ENCODE results near the gene ATP10A.
A peak's percentile ranks its signal among the peaks of the same experiment; 100 is the strongest.

ATP10A gene

GRCh38 chr15:25863111-25863967 lies at the start of gene ATP10A:
Gene ATP10A, minus strand, starts transcription at chr15:25863327. Its CDS starts 231 bp downstream, at chr15:25863096.
- Histone ChIP-seq H3K27me3 (ENCODE audit: control insufficient read depth, insufficient read depth, low read length) (no peaks in the 10 kb centered on the region), H3K4me2 (ENCODE audit: low read length) (peak within 1 kb of the TSS; percentile 90), H3K4me3 (ENCODE audit: low read depth, low read length) (peak within 1 kb of the TSS; percentile 67), H2AFZ (peak within 1 kb of the TSS; percentile 76), H3K79me2 (peaks cover 10% of the 10 kb centered on the region), H3K9ac (peak within 1 kb of the TSS; percentile 37), H3K27ac (peak within 1 kb of the TSS; percentile 76), H3K9me3 (ENCODE audit: control insufficient read depth, low read length) (no peaks in the 10 kb centered on the region), H3K36me3 (ENCODE audit: control insufficient read depth, insufficient read depth, low read length) (no peaks in the 10 kb centered on the region), H3K4me1 (no peaks in the 10 kb centered on the region)
- TF ChIP-seq CTCF (IDR thresholded peaks at IDR 0.05), result no peak

- no peak for TF ChIP-seq CTCF (IDR thresholded peaks at IDR 0.05)
- no peaks in the 10 kb centered on the region for H3K79me2 ChIP-seq
- H3K27me3 ChIP-seq (ENCODE audit: control insufficient read depth, insufficient read depth, low read length), result no peaks in the 10 kb centered on the region
Observed at GRCh38 chr15:25912035-25912434, 48.9 kb upstream of the ATP10A start.

GRCh38 chr15:25910832-25911231 lies 47.7 kb upstream of the ATP10A start:
- H3K9ac ChIP-seq, result no peak overlapping the region
- no peak overlapping the region for H2AFZ ChIP-seq
- H3K9me3 ChIP-seq (ENCODE audit: control insufficient read depth, low read length), result no peaks in the 10 kb centered on the region
- H3K79me2 ChIP-seq, result no peaks in the 10 kb centered on the region
- no peak for TF ChIP-seq CTCF (IDR thresholded peaks at IDR 0.05)
- peak overlapping the region; percentile 80 for H3K27ac ChIP-seq
- H3K4me3 ChIP-seq (ENCODE audit: low read depth, low read length), result peak overlapping the region; percentile 42
- peak overlapping the region; percentile 53 for H3K4me2 ChIP-seq (ENCODE audit: low read length)
- no peaks in the 10 kb centered on the region for H3K36me3 ChIP-seq (ENCODE audit: control insufficient read depth, insufficient read depth, low read length)
- H3K27me3 ChIP-seq (ENCODE audit: control insufficient read depth, insufficient read depth, low read length), result no peaks in the 10 kb centered on the region
- H3K4me1 ChIP-seq, result peaks cover 8% of the 10 kb centered on the region

More at GRCh38 chr15:25912035-25912434, 48.9 kb upstream of the ATP10A start:
- Histone ChIP-seq H3K36me3 (ENCODE audit: control insufficient read depth, insufficient read depth, low read length) (no peaks in the 10 kb centered on the region), H3K4me3 (ENCODE audit: low read depth, low read length) (no peak overlapping the region), H3K4me2 (ENCODE audit: low read length) (no peak overlapping the region), H3K4me1 (peaks cover 8% of the 10 kb centered on the region), H3K9me3 (ENCODE audit: control insufficient read depth, low read length) (no peaks in the 10 kb centered on the region), H3K9ac (no peak overlapping the region), H3K27ac (peak overlapping the region; percentile 80), H2AFZ (no peak overlapping the region)

GRCh38 chr15:25909806-25910205 lies 46.7 kb upstream of the ATP10A start:
- no peaks in the 10 kb centered on the region for H3K27me3 ChIP-seq (ENCODE audit: control insufficient read depth, insufficient read depth, low read length)
- H3K4me3 ChIP-seq (ENCODE audit: low read depth, low read length), result no peak overlapping the region
- no peak overlapping the region for H3K9ac ChIP-seq
- TF ChIP-seq CTCF (IDR thresholded peaks at IDR 0.05), result no peak
- H3K79me2 ChIP-seq, result no peaks in the 10 kb centered on the region
- H3K4me1 ChIP-seq, result peaks cover 8% of the 10 kb centered on the region
- no peaks in the 10 kb centered on the region for H3K36me3 ChIP-seq (ENCODE audit: control insufficient read depth, insufficient read depth, low read length)
- peak overlapping the region; percentile 53 for H3K4me2 ChIP-seq (ENCODE audit: low read length)
- no peaks in the 10 kb centered on the region for H3K9me3 ChIP-seq (ENCODE audit: control insufficient read depth, low read length)
- peak overlapping the region; percentile 80 for H3K27ac ChIP-seq
- no peak overlapping the region for H2AFZ ChIP-seq
